Measurements from ENCODE around the gene GPR132. TPM values are rescaled to one million over a fixed set of nuclear protein-coding genes. Genes with fewer than 3 reads are reported as not detected.

GPR132 gene, protein sequence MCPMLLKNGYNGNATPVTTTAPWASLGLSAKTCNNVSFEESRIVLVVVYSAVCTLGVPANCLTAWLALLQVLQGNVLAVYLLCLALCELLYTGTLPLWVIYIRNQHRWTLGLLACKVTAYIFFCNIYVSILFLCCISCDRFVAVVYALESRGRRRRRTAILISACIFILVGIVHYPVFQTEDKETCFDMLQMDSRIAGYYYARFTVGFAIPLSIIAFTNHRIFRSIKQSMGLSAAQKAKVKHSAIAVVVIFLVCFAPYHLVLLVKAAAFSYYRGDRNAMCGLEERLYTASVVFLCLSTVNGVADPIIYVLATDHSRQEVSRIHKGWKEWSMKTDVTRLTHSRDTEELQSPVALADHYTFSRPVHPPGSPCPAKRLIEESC
- total RNA-seq: 0.66 TPM

DNA sequence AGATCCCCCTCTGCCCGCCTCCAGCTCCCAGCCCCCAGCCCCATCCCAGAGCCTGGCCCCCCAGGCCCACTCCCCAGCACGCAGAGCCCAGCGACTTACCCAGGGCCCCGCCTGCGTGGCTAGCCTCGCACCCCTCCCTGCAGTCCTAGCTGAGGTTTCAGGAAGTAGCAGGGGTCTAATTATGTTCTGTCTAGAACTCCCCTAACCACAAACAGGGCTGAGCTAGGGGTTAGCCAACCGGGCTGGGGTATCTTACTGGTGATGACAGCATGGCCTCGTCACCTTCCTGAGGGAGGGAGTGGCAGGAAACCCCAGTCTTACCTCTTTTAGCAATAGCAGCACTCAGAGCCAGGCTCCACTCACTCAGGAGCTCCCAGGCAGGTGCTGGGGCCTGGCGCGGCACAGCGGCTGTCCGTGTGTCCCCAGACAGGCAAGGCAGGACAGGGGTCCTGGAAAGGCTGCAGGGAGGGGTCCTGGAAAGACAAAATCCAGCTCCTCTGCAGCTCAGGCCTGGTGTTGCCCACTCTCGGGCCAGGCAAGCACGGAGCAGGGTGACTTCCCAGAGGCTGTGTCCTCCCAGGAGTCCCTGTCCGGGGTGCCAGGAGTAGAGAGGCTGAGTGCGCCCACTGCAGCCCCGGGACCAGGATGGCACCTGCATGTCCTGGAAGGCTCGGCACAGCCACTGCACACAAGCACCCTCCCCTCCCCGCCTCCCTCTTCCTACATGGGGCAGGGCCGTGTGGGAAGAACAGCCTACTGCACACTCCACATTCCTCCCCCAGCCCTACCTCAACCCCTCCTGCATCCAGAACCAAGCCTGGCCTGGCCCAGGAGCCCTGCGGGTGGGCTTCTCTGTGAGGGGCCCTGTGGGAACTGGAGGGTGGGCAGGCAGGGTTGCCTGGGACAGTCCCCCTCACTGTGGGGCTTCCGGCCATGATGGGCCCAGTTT is at the start of gene GPR132:
GPR132 (minus strand) TSS at position 151 of the 949 bp plus-strand sequence. CDS start 10,010 bp downstream, outside the sequence.

DNA sequence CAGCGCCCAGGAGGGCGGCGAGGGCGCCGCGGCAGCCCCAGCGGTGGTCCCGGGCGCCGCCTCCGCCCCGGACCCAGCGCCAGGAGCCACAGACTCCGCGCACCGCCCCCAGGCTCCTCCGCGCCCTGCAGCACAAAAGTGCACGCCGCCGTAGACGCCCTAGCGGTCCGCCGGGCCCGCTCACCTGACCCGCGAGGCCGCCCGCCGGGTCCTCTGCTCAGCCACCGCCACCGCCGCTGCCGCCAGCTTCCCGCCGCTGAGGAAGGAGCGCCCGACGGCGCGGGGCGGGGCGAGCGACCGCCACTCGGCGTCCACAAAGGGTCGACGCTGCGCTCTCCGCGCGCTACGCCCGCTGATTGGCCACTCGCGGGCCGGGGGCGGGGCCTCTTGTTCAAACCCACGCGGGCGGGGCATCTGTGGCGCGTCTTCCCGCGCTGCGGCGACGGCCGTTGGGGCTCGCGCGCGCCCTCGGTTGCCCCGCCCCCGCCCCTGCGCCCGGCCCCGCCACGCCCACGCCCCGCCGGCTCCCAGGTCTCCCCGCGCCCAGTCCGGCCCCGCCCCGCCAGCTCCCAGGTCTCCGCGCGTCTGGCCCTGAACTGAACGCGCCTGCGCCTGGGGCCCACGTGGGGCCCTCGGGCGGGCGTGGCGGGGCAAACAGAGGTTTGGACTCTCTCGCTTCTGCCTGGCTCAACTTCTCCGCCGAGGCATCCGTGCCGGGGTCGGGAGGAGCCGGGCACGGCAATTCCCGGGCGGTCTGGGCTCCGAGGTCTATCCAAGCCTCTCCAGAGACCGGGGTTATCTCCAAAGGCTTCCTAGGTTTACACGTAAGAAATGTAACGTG is 44.2 kb downstream of the GPR132 start, which contains the start of gene CDCA4:
CDCA4 (minus strand) TSS at position 269 of the 841 bp plus-strand sequence. CDS start 9,154 bp downstream, outside the sequence.

Other genes starting within 250 kb of the GPR132 start
- gene CEP170B, start 200.2 kb downstream of the GPR132 start, total RNA-seq: 16.4 TPM
- 3.1 TPM for gene PLD4, start 140.6 kb downstream of the GPR132 start, total RNA-seq
- 20.0 TPM for gene AHNAK2, start 87.1 kb downstream of the GPR132 start, total RNA-seq
- gene CLBA1, start 79.6 kb downstream of the GPR132 start, total RNA-seq: 9.3 TPM
- gene CDCA4, start 44.3 kb downstream of the GPR132 start, total RNA-seq: 22.8 TPM
- gene JAG2, start 103.3 kb upstream of the GPR132 start, total RNA-seq: 22.8 TPM
- gene NUDT14, start 115.9 kb upstream of the GPR132 start, total RNA-seq: 26.2 TPM
- 48.7 TPM for gene BTBD6, start 183.1 kb upstream of the GPR132 start, total RNA-seq
- gene BRF1, start 235.6 kb upstream of the GPR132 start, total RNA-seq: 77.4 TPM
- 90.1 TPM for gene PACS2, start 249.3 kb upstream of the GPR132 start, total RNA-seq

All from camera-type eye (tissue), 1 donor.